H1 (cell line): ENCODE measurements around the gene GRIN2C.

Experiments
- ASH2L ChIP-seq: fragments of 200-600, 300-600 bp; sonication (generic); IDR thresholded peaks from one replicate; pipeline ENCODE4 v1.7.1; 2017; ENCODE audit warnings: low read length
- CHD2 ChIP-seq: IDR thresholded peaks from 2 replicates; pipeline ENCODE4 v1.6.1; 2012; ENCODE audit warnings: low read length, improper control_type of control experiment
- CTCF ChIP-seq, 3 experiments: IDR thresholded peaks; 1 replicate in 2 of 3; 2 replicates in 1 of 3; pipeline versions ENCODE4 v1.5.1 to v1.6.1; 2011; ENCODE audit warnings: low read length in 3 of 3, mild to moderate bottlenecking in 3 of 3, inconsistent platforms in 2 of 3, low read depth in 1 of 3, moderate library complexity in 1 of 3; ENCODE audit not compliant: insufficient read depth in 1 of 3; ENCODE audit errors: control extremely low read depth in 1 of 3
- E2F6 ChIP-seq: IDR thresholded peaks from 2 replicates; pipeline ENCODE4 v1.6.1; 2012; ENCODE audit warnings: inconsistent platforms
- EZH2 ChIP-seq: fragments of 200-600 bp; sonication (generic); IDR thresholded peaks from 2 replicates; pipeline ENCODE4 v1.7.1; 2012; ENCODE audit warnings: low read depth, mild to moderate bottlenecking, moderate library complexity, low read length, inconsistent platforms; ENCODE audit not compliant: severe bottlenecking
- HDAC2 ChIP-seq, 2 experiments: fragments of 300-600 bp in 1 of 2; sonication (generic) in 1 of 2; IDR thresholded peaks; 2 replicates each; pipeline ENCODE4 v1.6.1; 2011 to 2012; ENCODE audit warnings: low read depth in 2 of 2, low read length in 2 of 2, mild to moderate bottlenecking in 2 of 2, moderate library complexity in 2 of 2, borderline replicate concordance in 1 of 2, inconsistent platforms in 1 of 2
- PHF8 ChIP-seq: fragments of 200-600 bp; sonication (generic); conservative IDR thresholded peaks from 2 replicates; pipeline ENCODE4 v1.7.1; 2012; ENCODE audit warnings: low read depth, mild to moderate bottlenecking, inconsistent platforms, low read length, moderate library complexity
- POLR2AphosphoS5 ChIP-seq: IDR thresholded peaks from 2 replicates; pipeline ENCODE4 v1.6.1; 2011; ENCODE audit warnings: low read depth, low read length
- RFX5 ChIP-seq: IDR thresholded peaks from 2 replicates; pipeline ENCODE4 v1.6.1; 2011; ENCODE audit warnings: low read depth, low read length, improper control_type of control experiment, borderline replicate concordance
- SIN3A ChIP-seq, 2 experiments: IDR thresholded peaks in 1 of 2; conservative IDR thresholded peaks in 1 of 2; 2 replicates each; pipeline ENCODE4 v1.6.1; 2011 to 2012; ENCODE audit warnings: low read length in 2 of 2, improper control_type of control experiment in 1 of 2, low read depth in 1 of 2, mild to moderate bottlenecking in 1 of 2
- SP2 ChIP-seq: IDR thresholded peaks from 2 replicates; pipeline ENCODE4 v1.6.1; 2012; ENCODE audit warnings: mild to moderate bottlenecking, low read length, inconsistent platforms
- TAF1 ChIP-seq: IDR thresholded peaks from 2 replicates; pipeline ENCODE4 v1.6.1; 2011; ENCODE audit warnings: mild to moderate bottlenecking, low read depth, low read length
- TCF12 ChIP-seq: IDR thresholded peaks from 2 replicates; pipeline ENCODE4 v1.6.1; 2011; ENCODE audit warnings: low read depth, mild to moderate bottlenecking, low read length
- USF2 ChIP-seq: IDR thresholded peaks from 2 replicates; pipeline ENCODE4 v1.6.1; 2011; ENCODE audit warnings: low read length, improper control_type of control experiment

GRCh38 chr17:74853048-74853397 is 6.7 kb downstream of the GRIN2C start:
- TF ChIP-seq EZH2 (no peak), ASH2L (no peak), PHF8 (no peak), CTCF (IDR thresholded peaks at IDR 0.05; ENCODE audit: control extremely low read depth in 1 of 3, insufficient read depth in 1 of 3, low read depth in 1 of 3, low read length in 3 of 3) (no peak), POLR2AphosphoS5 (no peak), HDAC2 (IDR thresholded peaks at IDR 0.05; ENCODE audit: borderline replicate concordance in 1 of 2, low read depth in 2 of 2, low read length in 2 of 2) (no peak), CHD2 (no peak), TAF1 (no peak), SP2 (no peak), E2F6 (no peak), SIN3A (conservative IDR thresholded peaks at IDR 0.05 in 1 of 2, IDR thresholded peaks at IDR 0.05 in 1 of 2; ENCODE audit: low read depth in 1 of 2, low read length in 2 of 2) (no peak), RFX5 (no peak), USF2 (no peak), TCF12 (no peak)
